Measurements from ENCODE around the gene GZMM. TPM values are rescaled to one million over a fixed set of nuclear protein-coding genes. Genes with fewer than 3 reads are reported as not detected.

GZMM gene
- polyA plus RNA-seq, 1 experiment: not detected

- no peak overlapping the region for H3K27ac ChIP-seq (ENCODE audit: low read depth, low read length)
- no peak for TF ChIP-seq CTCF (IDR thresholded peaks at IDR 0.05; ENCODE audit: low read depth, low read length)
- H3K27me3 ChIP-seq (ENCODE audit: control insufficient read depth, insufficient read depth, low read length): peaks cover 22% of the 10 kb centered on the region
- CTCF ChIA-PET: no interaction called here
- no peak overlapping the region for H3K4me3 ChIP-seq (ENCODE audit: low read depth, low read length)
- DNase-seq (ENCODE audit: low read depth, low spot score): no peak
- POLR2A ChIA-PET: no interaction called here
- no peaks in the 10 kb centered on the region; the same call in 1 of the 2 replicates for H3K9me3 ChIP-seq (ENCODE audit: control insufficient read depth, insufficient read depth, low read length)
These were observed 46.9 kb downstream of the GZMM start for GRCh38 chr19:590750-591098.

- Histone ChIP-seq H3K4me3 (ENCODE audit: low read depth, low read length) (no peak overlapping the region), H3K27ac (ENCODE audit: low read depth, low read length) (no peak overlapping the region), H3K9me3 (ENCODE audit: control insufficient read depth, insufficient read depth, low read length) (no peaks in the 10 kb centered on the region; the same call in 1 of the 2 replicates), H3K27me3 (ENCODE audit: control insufficient read depth, insufficient read depth, low read length) (peaks cover 22% of the 10 kb centered on the region)
- TF ChIP-seq CTCF (IDR thresholded peaks at IDR 0.05; ENCODE audit: low read depth, low read length): no peak
- ChIA-PET CTCF (no interaction called here), POLR2A (no interaction called here)
- DNase-seq (ENCODE audit: low read depth, low spot score): no peak
These were observed 47.5 kb downstream of the GZMM start for GRCh38 chr19:591099-591958.

DNA sequence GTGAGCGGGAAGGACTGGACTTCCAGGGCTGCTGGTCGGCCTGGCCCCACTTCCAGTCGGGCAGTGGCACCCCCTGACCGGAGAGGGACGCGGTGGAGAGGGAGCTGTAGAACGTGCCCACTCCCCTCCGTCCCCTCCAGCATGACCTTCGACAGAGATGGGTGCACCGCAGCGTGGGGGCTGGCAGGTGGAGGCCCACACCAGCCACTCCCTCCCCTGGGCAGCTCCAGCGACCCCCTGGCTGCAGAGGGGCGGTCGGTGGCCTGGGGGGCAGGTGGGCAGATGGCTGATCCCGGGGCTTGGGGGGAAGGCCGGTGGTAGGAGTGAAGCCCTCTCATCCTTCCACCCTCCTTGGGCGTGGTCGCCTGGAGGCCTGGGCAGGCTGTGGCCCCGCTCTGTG is 48.2 kb downstream of the GZMM start:
- POLR2A ChIA-PET: no interaction called here
- H3K9me3 ChIP-seq (ENCODE audit: control insufficient read depth, insufficient read depth, low read length): no peaks in the 10 kb centered on the region; the same call in 1 of the 2 replicates
- DNase-seq (ENCODE audit: low read depth, low spot score): no peak
- CTCF ChIA-PET: no interaction called here
- H3K27me3 ChIP-seq (ENCODE audit: control insufficient read depth, insufficient read depth, low read length): peaks cover 24% of the 10 kb centered on the region
- no peak for TF ChIP-seq CTCF (IDR thresholded peaks at IDR 0.05; ENCODE audit: low read depth, low read length)
- H3K4me3 ChIP-seq (ENCODE audit: low read depth, low read length): no peak overlapping the region
- no peak overlapping the region for H3K27ac ChIP-seq (ENCODE audit: low read depth, low read length)

DNA sequence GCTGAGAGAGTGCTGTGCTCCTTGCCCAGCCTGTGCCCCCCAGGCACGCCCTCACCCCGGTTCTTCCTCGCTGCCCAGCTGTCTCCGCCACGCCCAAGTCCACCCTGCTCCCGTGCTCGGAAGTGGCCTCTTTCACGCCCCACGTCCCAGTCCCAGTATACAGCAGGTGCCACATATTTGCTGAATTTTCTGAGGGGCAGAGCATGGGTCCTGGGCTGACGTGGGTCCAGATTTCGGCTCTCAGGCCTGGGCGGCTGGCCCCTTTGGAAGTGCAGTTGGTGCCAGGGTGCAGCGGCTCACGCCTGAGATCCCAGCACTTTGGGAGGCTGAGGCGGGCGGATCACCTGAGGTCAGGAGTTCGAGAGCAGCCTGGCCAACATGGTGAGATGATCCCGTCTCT is 49.2 kb downstream of the GZMM start:
- TF ChIP-seq CTCF (IDR thresholded peaks at IDR 0.05; ENCODE audit: low read depth, low read length): no peak

DNA sequence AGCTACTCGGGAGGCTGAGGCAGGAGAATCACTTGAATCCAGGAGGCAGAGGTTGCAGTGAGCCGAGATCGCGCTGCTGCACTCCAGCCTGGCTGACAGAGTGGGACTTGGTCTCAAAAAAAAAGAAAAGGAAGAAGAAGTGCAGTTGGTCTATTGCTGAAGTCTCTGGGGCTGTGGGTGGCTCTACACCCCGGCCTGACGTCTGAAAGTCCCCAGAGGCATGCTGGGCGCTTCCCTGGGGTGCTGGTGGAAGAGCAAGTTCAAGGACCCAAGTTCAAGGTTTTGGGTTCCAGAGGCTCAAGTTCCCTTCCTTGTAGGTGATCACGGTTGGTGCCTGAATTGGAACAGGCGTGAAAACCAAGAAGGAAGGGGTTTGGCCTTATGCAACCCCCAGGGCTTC is 49.7 kb downstream of the GZMM start:
- Histone ChIP-seq H3K9me3 (ENCODE audit: control insufficient read depth, insufficient read depth, low read length) (peaks cover 4% of the 10 kb centered on the region; the same call in 1 of the 2 replicates), H3K27ac (ENCODE audit: low read depth, low read length) (no peak overlapping the region), H3K4me3 (ENCODE audit: low read depth, low read length) (no peak overlapping the region), H3K27me3 (ENCODE audit: control insufficient read depth, insufficient read depth, low read length) (peaks cover 24% of the 10 kb centered on the region)
- ChIA-PET POLR2A (no interaction called here), CTCF (no interaction called here)
- no peak for TF ChIP-seq CTCF (IDR thresholded peaks at IDR 0.05; ENCODE audit: low read depth, low read length)
- DNase-seq (ENCODE audit: low read depth, low spot score): no peak

More for the DNA sequence above, 49.2 kb downstream of the GZMM start:
- H3K4me3 ChIP-seq (ENCODE audit: low read depth, low read length): no peak overlapping the region
- ChIA-PET POLR2A (no interaction called here), CTCF (no interaction called here)
- no peak for DNase-seq (ENCODE audit: low read depth, low spot score)
- H3K27me3 ChIP-seq (ENCODE audit: control insufficient read depth, insufficient read depth, low read length): peaks cover 24% of the 10 kb centered on the region
- H3K9me3 ChIP-seq (ENCODE audit: control insufficient read depth, insufficient read depth, low read length): peaks cover 4% of the 10 kb centered on the region; the same call in 1 of the 2 replicates
- no peak overlapping the region for H3K27ac ChIP-seq (ENCODE audit: low read depth, low read length)

All from AG04450 (cell line).